Mammary epithelial cell (primary cell): ENCODE measurements around the gene MAML2.

Experiments
- CTCF ChIP-seq, 2 donors: IDR thresholded peaks in 1 of 2; conservative IDR thresholded peaks in 1 of 2; 2 replicates each; pipeline ENCODE4 v1.5.1; 2011 to 2012; ENCODE audit warnings: inconsistent platforms in 2 of 2, low read length in 2 of 2, mild to moderate bottlenecking in 2 of 2, control low read depth in 1 of 2, low read depth in 1 of 2; ENCODE audit not compliant: insufficient read depth in 1 of 2; ENCODE audit errors: extremely low read depth in 1 of 2
- EZH2 ChIP-seq: IDR thresholded peaks from 2 replicates; pipeline ENCODE4 v1.6.1; 2012; ENCODE audit warnings: low read length, inconsistent platforms, borderline replicate concordance

GRCh38 chr11:96037405-96037949 is 305.5 kb downstream of the MAML2 start:
- TF ChIP-seq CTCF (conservative IDR thresholded peaks at IDR 0.05 in 1 of 2, IDR thresholded peaks at IDR 0.05 in 1 of 2; ENCODE audit: extremely low read depth in 1 of 2, insufficient read depth in 1 of 2, low read depth in 1 of 2, low read length in 2 of 2) (peak in 1 of 2 donors; percentile 22), EZH2 (no peak)
